GM12873 (cell line): Measurements from ENCODE around the gene MYO18A.

ENCODE experiments used
- CTCF ChIP-seq: IDR thresholded peaks from 2 replicates; pipeline ENCODE4 v1.5.1; 2012; ENCODE audit warnings: low read depth, mild to moderate bottlenecking, moderate library complexity, low read length, control low read depth; ENCODE audit not compliant: insufficient read depth; ENCODE audit errors: missing control alignments

Gene MYO18A

GRCh38 chr17:29190039-29190438, 9.8 kb upstream of the MYO18A start:
- no peak for TF ChIP-seq CTCF

GRCh38 chr17:29189355-29189754, 9.2 kb upstream of the MYO18A start:
- TF ChIP-seq CTCF: no peak

- TF ChIP-seq CTCF: no peak
Measured at GRCh38 chr17:29181226-29181625, 1.0 kb upstream of the MYO18A start.

- TF ChIP-seq CTCF: no peak
Measured at GRCh38 chr17:29180788-29181160, 576 bp upstream of the MYO18A start.

- TF ChIP-seq CTCF: no peak
Measured at GRCh38 chr17:29179232-29180033, 765 bp downstream of the MYO18A start.

GRCh38 chr17:29178750-29179231, 1.4 kb downstream of the MYO18A start:
- no peak for TF ChIP-seq CTCF

GRCh38 chr17:29177871-29178749, 2.1 kb downstream of the MYO18A start:
- TF ChIP-seq CTCF: no peak
